Measurements from ENCODE around the gene SLC25A18.
A peak's percentile ranks its signal among the peaks of the same experiment; 100 is the strongest.
"Not testable (repeated sequence)": the region's sequence is repeated elsewhere in the genome, so short reads cannot be mapped to it uniquely, and the experiment has no call there.

The SLC25A18 gene

GRCh38 chr22:17606496-17606895 lies 43.2 kb downstream of the SLC25A18 start:
- no peak for DNase-seq

GRCh38 chr22:17607891-17608521 lies 44.7 kb downstream of the SLC25A18 start:
- DNase-seq: no peak

- DNase-seq: no peak
Observed at GRCh38 chr22:17612057-17612456, 48.8 kb downstream of the SLC25A18 start.

GRCh38 chr22:17613280-17613679 lies 50.0 kb downstream of the SLC25A18 start:
- DNase-seq: no peak

- peak in 1 of 56 donors; percentile 21 for DNase-seq
Observed at GRCh38 chr22:17627961-17628405, 64.7 kb downstream of the SLC25A18 start.

GRCh38 chr22:17628406-17629172 lies 65.3 kb downstream of the SLC25A18 start, which contains the start of gene ATP6V1E1:
Gene ATP6V1E1, minus strand, starts transcription at chr22:17628749. Its CDS starts 114 bp downstream, at chr22:17628635.
- DNase-seq: peak; percentile 42 to 98 (median 94)

- DNase-seq: no peak
Observed at GRCh38 chr22:17629173-17629489, 65.8 kb downstream of the SLC25A18 start.

GRCh38 chr22:17629641-17630040 lies 66.3 kb downstream of the SLC25A18 start:
- DNase-seq: no peak

GRCh38 chr22:17631076-17631565 lies 67.8 kb downstream of the SLC25A18 start:
- no peak for DNase-seq

- DNase-seq: no peak
Observed at GRCh38 chr22:17633217-17633997, 70.1 kb downstream of the SLC25A18 start.

- no peak for DNase-seq
Observed at GRCh38 chr22:17633998-17634323, 70.7 kb downstream of the SLC25A18 start.

GRCh38 chr22:17634696-17635095 lies 71.4 kb downstream of the SLC25A18 start:
- DNase-seq: no peak

- not testable (repeated sequence) for DNase-seq
Observed at GRCh38 chr22:17636850-17637249, 73.6 kb downstream of the SLC25A18 start.

- DNase-seq: peak in 1 of 56 donors; percentile 43
Observed at GRCh38 chr22:17637490-17638181, 74.3 kb downstream of the SLC25A18 start.

GRCh38 chr22:17638182-17638431 lies 74.8 kb downstream of the SLC25A18 start:
- DNase-seq: peak in 4 of 56 donors; percentile 20 to 78 (median 42)

GRCh38 chr22:17638432-17639246 lies 75.3 kb downstream of the SLC25A18 start, which contains the start of gene BCL2L13:
Gene BCL2L13, plus strand, starts transcription at chr22:17638757. Its CDS starts 16,955 bp downstream, at chr22:17655712.
- peak; percentile 23 to 92 (median 82) for DNase-seq

GRCh38 chr22:17639247-17639741 lies 76.0 kb downstream of the SLC25A18 start:
- DNase-seq: peak in 2 of 56 donors; percentile 2 to 4

Measured in nucleus accumbens (tissue), 56 donors.